PC-3 (cell line): Measurements from ENCODE around the gene EED. TPM values are rescaled to one million over a fixed set of nuclear protein-coding genes. Genes with fewer than 3 reads are reported as not detected.

Experiments used
- ATAC-seq: fragments of 200-7000 bp; cut with Tn5 transposase; 2 replicates; pipeline ENCODE4 v1.9.1; 2020; ENCODE audit warnings: mild to moderate bottlenecking, moderate library complexity
- BruUV-seq: library from RNA; stranded (reverse); fragments of 400-500 nt; replicated peaks from 2 replicates; lab custom pipeline; 2021; lab: Mats Ljungman, UMichigan
- CTCF ChIA-PET: fragments of 300-600 bp; sonication (Branson Sonifier 250); formaldehyde crosslinking; loops from one replicate; lab custom pipeline; 2022; ENCODE audit warnings: antibody characterized with exemption; lab: Charles Lee
- POLR2A ChIA-PET: fragments of 300-600 bp; sonication (Branson Sonifier 250); formaldehyde crosslinking; loops from one replicate; lab custom pipeline; 2022; ENCODE audit warnings: antibody characterized with exemption; ENCODE audit not compliant: unreplicated experiment; lab: Charles Lee
- DNase-seq: peaks from one replicate; pipeline ENCODE4 v3.0.0-alpha.2; 2015
- H2AFZ ChIP-seq: fragments of 300-600 bp; sonication (generic); 2 replicates; pipeline ENCODE4 v1.6.0; 2016; ENCODE audit warnings: antibody characterized with exemption, low read length
- H3F3A ChIP-seq: fragments of 300-600 bp; sonication (generic); one replicate; pipeline ENCODE4 v1.6.0; 2017; ENCODE audit warnings: antibody characterized with exemption, low read length, control low read depth, mild to moderate bottlenecking; ENCODE audit not compliant: unreplicated experiment
- H3K27ac ChIP-seq: fragments of 300-600 bp; sonication (generic); 2 replicates; pipeline ENCODE4 v1.5.1; 2016; ENCODE audit warnings: mild to moderate bottlenecking, low read length
- H3K27me3 ChIP-seq: fragments of 300-600 bp; sonication (generic); 2 replicates; pipeline ENCODE4 v1.6.1; 2016; ENCODE audit warnings: low read length, mixed read lengths
- H3K36me3 ChIP-seq: fragments of 300-600 bp; sonication (generic); 2 replicates; pipeline ENCODE4 v1.6.1; 2016; ENCODE audit warnings: low read depth, mixed run types, low read length, mixed read lengths
- H3K4me1 ChIP-seq: fragments of 300-600 bp; sonication (generic); 2 replicates; pipeline ENCODE4 v1.5.1; 2016; ENCODE audit warnings: low read length; ENCODE audit not compliant: insufficient read depth
- H3K4me2 ChIP-seq: fragments of 300-600 bp; sonication (generic); 2 replicates; pipeline ENCODE4 v1.6.0; 2016; ENCODE audit warnings: low read length
- H3K4me3 ChIP-seq: fragments of 300-600 bp; sonication (generic); 2 replicates; pipeline ENCODE4 v1.5.1; 2016; ENCODE audit warnings: mild to moderate bottlenecking, low read length, mixed read lengths
- H3K79me2 ChIP-seq: fragments of 300-600 bp; sonication (generic); 2 replicates; pipeline ENCODE4 v1.6.1; 2017; ENCODE audit warnings: low read length, mixed read lengths
- H3K9ac ChIP-seq: fragments of 300-600 bp; sonication (generic); 2 replicates; pipeline ENCODE4 v1.6.0; 2016; ENCODE audit warnings: mild to moderate bottlenecking, low read length
- H3K9me2 ChIP-seq: fragments of 300-600 bp; sonication (generic); replicated peaks from 2 replicates; pipeline ENCODE4 v1.6.1; 2016; ENCODE audit warnings: mixed run types, low read length, mixed read lengths
- H3K9me3 ChIP-seq: fragments of 300-600 bp; sonication (generic); 2 replicates; pipeline ENCODE4 v1.6.1; 2016; ENCODE audit warnings: low read length, mixed read lengths
- H4K20me1 ChIP-seq: fragments of 300-600 bp; sonication (generic); 2 replicates; pipeline ENCODE4 v1.6.1; 2016; ENCODE audit warnings: low read length, mixed read lengths
- CTCF ChIP-seq: fragments of 300-600 bp; sonication (generic); conservative IDR thresholded peaks from 2 replicates; pipeline ENCODE4 v1.5.1; 2017; ENCODE audit warnings: antibody characterized with exemption, low read depth, mild to moderate bottlenecking, low read length
- EZH2 ChIP-seq: fragments of 300-600 bp; sonication (generic); IDR thresholded peaks from one replicate; pipeline ENCODE4 v1.6.1; 2017; ENCODE audit warnings: antibody characterized with exemption, mild to moderate bottlenecking, low read length; ENCODE audit not compliant: unreplicated experiment
- EZH2phosphoT487 ChIP-seq: fragments of 300-600 bp; sonication (generic); IDR thresholded peaks from 2 replicates; pipeline ENCODE4 v1.6.1; 2018; ENCODE audit warnings: mild to moderate bottlenecking, antibody characterized with exemption, low read length, borderline replicate concordance
- intact Hi-C: fragments of 100-400 bp; cut with micrococcal nuclease; formaldehyde crosslinking; loops from 2 replicates; pipeline ENCODE4 v1.9.0; 2023
- total RNA-seq: library from RNA; depleted of rRNA; stranded (reverse); fragments of >200 nt; gene quantifications from 2 replicates; pipeline ENCODE4 v1.2.3, GENCODE V29; 2014

EED gene
- total RNA-seq, 1 experiment from 2014 or later = 17.6 TPM

GRCh38 chr11:86275493-86276370 lies 31.2 kb downstream of the EED start:
- Histone ChIP-seq H3K9ac (no peak overlapping the region), H3K9me3 (no peaks in the 10 kb centered on the region), H3K27ac (no peak overlapping the region), H3K36me3 (peaks cover 32% of the 10 kb centered on the region), H4K20me1 (no peaks in the 10 kb centered on the region), H2AFZ (no peak overlapping the region), H3K4me3 (no peak overlapping the region), H3K27me3 (no peaks in the 10 kb centered on the region), H3K4me1 (no peaks in the 10 kb centered on the region), H3K79me2 (peaks cover 31% of the 10 kb centered on the region), H3K4me2 (no peak overlapping the region), H3F3A (no peaks in the 10 kb centered on the region), H3K9me2 (no peaks in the 10 kb centered on the region)
- no TSS peak for BruUV-seq
- intact Hi-C loops = no loop called here
- DNase-seq (no peak), ATAC-seq (no peak)
- ChIA-PET CTCF (no interaction called here), POLR2A (no interaction called here)
- TF ChIP-seq EZH2phosphoT487 = no peak
- no peak for TF ChIP-seq CTCF
- no peak for TF ChIP-seq EZH2

- H3K4me1 ChIP-seq = no peaks in the 10 kb centered on the region
- ChIA-PET POLR2A (no interaction called here), CTCF (no interaction called here)
- intact Hi-C loops = no loop called here
- H3K9me2 ChIP-seq = no peaks in the 10 kb centered on the region
- no peaks in the 10 kb centered on the region for H3F3A ChIP-seq
- H3K27me3 ChIP-seq = no peaks in the 10 kb centered on the region
- peaks cover 32% of the 10 kb centered on the region for H3K36me3 ChIP-seq
- BruUV-seq = no TSS peak
- peaks cover 18% of the 10 kb centered on the region for H3K79me2 ChIP-seq
- no peak overlapping the region for H3K9ac ChIP-seq
- no peak overlapping the region for H2AFZ ChIP-seq
- H3K4me2 ChIP-seq = no peak overlapping the region
- no peak overlapping the region for H3K4me3 ChIP-seq
- DNase-seq (no peak), ATAC-seq (no peak)
- no peak overlapping the region for H3K27ac ChIP-seq
- H4K20me1 ChIP-seq = no peaks in the 10 kb centered on the region
- TF ChIP-seq CTCF (no peak), EZH2phosphoT487 (no peak), EZH2 (no peak)
- no peaks in the 10 kb centered on the region for H3K9me3 ChIP-seq
These were observed 33.2 kb downstream of the EED start for GRCh38 chr11:86277741-86278140.

GRCh38 chr11:86278226-86278625 lies 33.7 kb downstream of the EED start:
- Histone ChIP-seq H3K4me2 (no peak overlapping the region), H4K20me1 (no peaks in the 10 kb centered on the region), H3K4me1 (no peaks in the 10 kb centered on the region), H3K4me3 (no peak overlapping the region), H3K79me2 (peaks cover 15% of the 10 kb centered on the region), H3K27me3 (no peaks in the 10 kb centered on the region), H3F3A (no peaks in the 10 kb centered on the region), H3K36me3 (peaks cover 30% of the 10 kb centered on the region), H3K9ac (no peak overlapping the region), H3K9me3 (no peaks in the 10 kb centered on the region), H2AFZ (no peak overlapping the region), H3K9me2 (no peaks in the 10 kb centered on the region), H3K27ac (no peak overlapping the region)
- no peak for DNase-seq
- BruUV-seq = no TSS peak
- ChIA-PET CTCF (no interaction called here), POLR2A (no interaction called here)
- TF ChIP-seq EZH2 = no peak
- TF ChIP-seq EZH2phosphoT487 = no peak
- TF ChIP-seq CTCF = no peak
- intact Hi-C loops = no loop called here
- no peak for ATAC-seq
